ENCODE results near the gene TRERF1.

TRERF1 gene

DNA sequence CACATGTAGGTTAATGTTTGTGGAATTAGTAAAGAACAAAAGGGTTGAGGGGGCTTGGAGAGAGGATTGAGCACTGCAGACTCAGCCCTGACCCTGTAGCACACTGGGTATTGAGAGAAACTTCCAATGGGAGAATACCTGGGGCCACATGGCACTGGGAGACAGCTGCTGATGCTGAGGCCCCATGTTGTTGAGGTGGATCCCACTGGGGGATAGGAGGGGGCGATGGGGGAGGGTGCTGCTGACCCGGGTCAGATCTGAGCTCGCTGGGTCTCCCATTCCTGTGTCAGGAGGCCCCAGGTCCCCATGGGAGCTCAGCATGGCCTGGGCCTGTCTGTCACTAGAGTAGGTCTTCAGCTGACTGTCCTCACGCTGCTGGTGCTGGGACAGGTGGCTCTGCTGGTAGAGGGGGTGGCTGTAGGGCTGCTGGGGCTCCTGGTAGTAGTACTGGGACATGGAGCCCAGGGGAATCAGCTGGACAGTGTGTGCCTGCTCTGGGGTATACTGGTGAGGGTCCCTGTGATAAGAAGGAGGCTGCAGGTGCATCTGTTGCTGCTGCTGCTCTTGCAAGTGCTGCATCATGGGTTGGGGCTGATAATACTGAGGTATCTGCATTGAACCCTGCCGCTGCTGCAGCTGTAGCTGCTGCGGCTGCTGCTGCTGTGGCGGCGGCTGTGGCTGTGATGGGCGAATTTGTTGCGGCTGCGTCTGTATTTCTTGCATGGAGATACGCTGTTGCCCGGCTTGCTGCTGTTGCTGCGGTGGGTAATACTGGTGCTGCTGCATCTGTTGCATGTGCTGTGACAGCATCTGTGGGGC is 183.5 kb downstream of the TRERF1 start:
- no peak for DNase-seq

DNA sequence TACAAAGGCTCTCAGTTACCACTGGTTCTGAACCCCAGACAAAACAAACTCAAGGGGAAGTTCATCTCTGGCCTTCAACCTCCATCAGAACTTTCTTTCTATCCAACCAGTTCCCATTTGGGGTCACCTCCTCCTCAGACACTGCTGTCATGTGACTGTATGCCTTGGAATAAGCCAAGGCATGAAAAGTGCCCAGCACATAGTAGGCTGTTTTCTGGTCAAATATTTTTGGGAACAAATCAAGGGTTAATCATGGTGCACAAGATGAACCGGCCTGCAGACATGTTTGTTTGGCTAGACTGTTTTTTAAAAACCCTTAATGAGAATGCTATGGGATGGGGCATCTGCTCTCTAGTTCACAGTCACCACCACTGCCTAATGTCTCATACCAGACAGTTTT is 185.2 kb downstream of the TRERF1 start:
- DNase-seq = no peak

GRCh38 chr6:42264852-42265390 is 186.8 kb downstream of the TRERF1 start:
- DNase-seq = no peak

DNA sequence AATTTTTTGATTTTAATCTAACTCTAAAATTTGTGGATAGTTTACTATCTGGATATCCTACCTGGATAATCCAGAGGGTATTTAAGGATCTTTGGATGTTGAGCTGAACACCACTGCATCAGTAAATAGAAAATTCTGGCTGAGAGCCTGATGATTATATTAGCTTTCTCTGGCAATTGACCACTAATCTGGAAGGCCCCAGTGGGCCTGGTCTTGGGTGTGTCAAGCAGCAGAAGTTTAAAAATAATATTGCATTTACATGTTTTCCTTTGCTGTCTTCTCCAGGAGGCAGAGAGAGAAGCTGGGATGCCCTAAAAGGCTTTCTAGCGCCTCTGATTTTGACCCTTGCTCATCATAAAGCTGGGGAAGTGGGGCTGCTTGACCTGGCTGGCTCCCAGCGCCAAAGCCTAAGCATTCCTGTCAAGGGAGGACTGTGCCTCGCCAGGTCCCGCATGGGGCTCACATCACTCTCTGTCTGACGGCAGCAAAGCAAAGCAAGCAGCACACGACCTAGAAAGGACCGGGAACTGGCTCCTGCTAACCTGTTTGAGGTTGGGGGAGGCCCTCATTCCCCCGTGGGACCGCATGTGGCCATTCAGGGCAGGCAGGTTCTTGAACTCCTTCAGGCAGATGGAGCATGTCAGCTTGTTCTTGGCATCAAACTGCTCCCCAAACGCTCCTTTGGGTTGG is 187.4 kb downstream of the TRERF1 start:
- DNase-seq = no peak

GRCh38 chr6:42263165-42263728 is 188.5 kb downstream of the TRERF1 start:
- no peak for DNase-seq

DNA sequence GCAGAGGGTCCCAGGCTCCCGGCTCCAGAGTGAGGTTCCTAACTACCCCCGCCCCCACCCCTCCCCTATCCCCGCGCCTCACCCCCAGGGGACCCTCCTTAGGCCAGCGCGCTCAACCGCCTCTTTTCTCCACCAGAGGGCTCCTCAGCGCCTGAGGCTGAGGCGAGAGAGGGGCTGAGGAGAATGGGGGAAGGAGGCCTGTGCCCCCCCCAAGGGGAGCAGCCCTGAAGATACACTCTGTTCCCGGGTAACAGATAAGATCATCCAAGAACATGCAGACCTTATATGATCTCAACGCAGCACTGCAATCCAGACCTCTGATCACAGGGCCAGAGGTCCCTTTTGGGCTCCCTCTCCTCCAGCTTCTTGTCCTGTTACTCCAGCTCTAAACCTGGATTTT is 190.8 kb downstream of the TRERF1 start:
- DNase-seq = peak; percentile 34 to 39

DNA sequence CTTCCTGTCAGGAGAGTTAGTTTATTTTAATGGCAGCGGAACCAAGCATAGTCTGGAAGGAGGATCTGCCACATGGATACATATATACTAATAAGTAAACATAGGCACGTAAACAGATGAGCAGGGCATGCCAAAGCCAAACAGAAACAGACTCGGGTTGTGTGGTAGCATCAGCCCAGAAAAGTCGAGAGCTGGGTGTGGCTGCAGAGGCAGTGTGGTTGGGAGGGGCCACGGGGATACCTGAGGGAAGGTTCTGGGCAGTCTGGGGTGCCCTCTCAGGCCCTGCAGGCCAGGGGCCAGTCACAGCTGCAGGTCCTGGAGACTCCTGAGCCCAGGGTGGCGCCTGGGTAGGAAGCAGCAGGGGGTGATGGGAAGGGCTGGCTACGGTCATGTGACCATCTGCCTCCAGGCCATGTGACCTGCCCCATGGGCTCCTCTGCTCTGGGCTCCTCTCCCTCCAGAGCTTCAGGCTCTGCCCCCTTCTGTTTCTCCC is 191.3 kb downstream of the TRERF1 start:
- DNase-seq = no peak

DNA sequence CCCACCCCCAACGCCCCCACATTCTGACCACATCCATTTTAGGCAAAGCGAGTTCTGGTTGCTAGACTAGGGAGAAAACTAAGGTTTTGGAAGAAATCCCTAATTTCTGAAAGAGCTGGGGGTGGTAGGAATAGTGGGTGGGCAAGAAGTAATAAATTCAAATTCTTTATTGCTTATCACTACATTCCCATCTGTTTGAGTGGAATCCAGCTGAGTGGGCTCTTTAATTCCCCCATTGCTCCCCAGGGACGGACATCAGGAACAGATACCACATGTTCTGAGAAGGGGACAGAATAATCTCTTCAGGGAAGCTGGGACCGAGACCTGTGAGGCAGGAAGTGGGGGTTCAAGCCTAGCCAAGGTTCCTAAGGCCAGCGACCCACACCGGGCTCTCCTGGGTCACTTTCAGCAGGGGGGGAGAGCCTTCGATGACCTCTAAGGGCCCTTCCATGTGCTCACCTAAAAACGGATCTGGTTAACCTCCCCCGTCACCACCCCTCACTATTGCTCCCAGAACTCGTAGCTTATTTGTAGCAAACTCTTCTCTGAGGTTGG is 191.8 kb downstream of the TRERF1 start:
- DNase-seq = no peak

GRCh38 chr6:42259286-42259685 is 192.4 kb downstream of the TRERF1 start:
- no peak for DNase-seq

GRCh38 chr6:42257614-42258013 is 194.1 kb downstream of the TRERF1 start:
- no peak for DNase-seq

DNA sequence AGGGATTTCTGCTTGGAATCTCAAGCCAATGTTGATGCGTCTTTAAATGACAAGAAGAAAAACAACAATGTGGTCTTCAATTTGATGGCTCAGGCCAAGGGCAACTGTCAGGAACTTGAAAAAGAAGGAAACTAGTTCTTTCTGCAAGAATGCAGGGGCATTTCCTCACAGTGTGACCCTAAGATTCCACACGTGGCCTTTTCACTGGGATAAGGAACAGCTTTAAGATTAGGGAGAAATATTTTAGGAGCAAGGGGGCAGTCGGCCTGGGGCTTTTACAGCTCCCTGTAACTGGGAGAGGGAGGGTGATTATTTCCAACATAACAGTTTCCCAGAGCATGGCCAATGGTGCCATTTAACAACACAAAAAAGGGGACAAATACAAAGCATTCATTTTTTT is 194.7 kb downstream of the TRERF1 start:
- DNase-seq = no peak

DNA sequence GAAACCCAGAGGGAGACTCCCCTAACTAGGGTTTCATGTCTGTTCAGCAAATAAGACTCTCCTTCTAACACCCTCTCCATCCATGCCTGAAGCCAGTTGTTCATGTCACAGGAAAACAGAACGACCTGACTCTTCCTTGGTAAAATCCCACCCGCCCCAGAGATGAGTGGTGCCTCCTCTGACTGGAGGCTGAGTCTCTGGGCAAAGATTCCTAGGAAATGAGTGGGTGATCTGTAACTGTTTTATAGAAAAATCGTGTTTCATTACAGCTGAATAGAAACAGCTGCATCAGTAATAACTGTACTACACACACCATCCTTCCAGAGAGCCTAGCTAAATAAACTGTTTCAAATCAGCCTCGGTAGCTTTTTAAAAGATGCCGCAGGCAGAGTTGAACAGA is 196.7 kb downstream of the TRERF1 start:
- no peak for DNase-seq

DNA sequence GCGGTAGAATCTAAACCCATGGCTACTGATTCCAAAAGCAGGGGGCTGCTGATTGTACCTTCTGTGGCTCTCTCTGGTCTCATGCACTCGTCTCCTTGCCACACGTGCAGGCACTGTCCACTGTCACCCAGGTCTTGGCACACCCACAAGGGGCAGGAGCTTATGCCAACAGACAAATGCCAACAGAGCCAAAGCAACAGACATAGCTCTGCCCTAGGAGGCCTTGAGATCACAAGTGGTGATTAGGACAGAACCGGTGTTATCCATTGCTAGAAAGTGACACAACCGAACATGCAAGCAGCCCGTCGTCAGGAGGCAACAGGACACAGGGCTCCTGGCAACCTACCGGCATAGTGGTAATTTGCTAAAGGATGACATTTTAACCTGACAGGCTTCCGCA is 197.2 kb downstream of the TRERF1 start:
- no peak for DNase-seq

DNA sequence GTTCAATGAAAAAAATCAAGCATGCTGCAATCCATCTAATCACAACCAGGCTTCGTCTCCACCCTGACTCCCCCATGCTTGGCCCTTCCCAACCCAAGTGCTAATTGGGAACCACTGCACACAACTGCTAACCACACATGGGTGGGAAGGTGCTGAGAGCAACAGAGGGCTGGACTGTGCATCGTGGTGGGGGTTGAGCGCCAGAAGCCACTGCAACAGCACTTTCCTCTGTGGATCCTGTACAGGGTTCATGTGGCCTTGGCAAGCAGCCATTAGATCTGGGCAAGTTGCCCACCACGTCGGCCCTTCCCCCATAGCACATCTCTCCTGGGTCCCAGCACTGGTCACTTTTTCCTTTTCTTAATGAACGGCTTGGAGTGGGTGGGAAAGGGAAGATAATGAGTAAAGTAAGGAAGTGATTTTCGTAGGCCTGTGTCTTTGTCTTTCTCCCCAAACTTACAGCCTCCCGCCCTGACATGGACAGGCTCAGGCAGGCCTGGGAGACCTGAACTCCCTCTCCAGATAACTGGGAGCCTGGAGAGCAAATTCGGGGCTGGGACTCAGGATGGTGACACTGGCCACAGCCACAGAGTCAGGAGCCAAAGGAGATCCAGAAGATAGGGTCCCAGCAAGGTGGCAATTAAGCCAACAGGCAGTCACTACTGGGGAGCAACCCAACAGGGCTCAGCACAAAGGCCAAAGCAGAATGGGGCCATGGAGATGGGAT is 199.7 kb downstream of the TRERF1 start:
- no peak for DNase-seq

- DNase-seq = no peak
These were observed 200.2 kb downstream of the TRERF1 start for GRCh38 chr6:42251500-42251899.

DNA sequence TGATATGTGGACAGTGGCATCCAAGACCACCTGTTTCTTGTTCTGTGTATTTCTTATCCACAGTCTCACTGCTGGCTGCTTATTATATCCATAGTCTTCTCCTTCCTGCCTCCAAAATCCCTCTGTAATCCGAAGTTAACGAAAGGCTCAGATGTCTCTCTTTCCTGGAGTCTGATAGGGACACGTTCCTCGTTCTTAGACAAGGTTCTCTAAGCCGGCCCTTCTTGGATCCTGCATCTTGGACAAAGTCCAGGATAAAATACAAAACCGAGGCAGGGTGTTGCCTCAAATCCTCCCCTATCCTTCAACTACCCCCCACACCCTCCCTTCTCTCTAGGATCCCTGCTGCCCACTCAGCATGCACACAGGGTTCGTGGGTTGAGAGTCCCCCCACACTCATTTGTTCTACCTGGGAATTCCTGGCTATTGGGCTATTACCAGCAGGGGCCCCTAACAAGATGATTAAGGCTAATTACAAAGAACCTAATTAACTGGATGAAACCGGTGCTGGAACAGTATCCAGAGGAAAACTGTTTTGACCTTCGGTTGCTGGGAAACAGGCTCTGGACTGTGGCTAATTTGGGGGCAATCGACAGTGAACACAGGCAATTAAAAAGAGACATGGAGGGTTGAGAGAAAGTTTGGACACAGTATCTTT is 201.3 kb downstream of the TRERF1 start:
- DNase-seq = no peak

- DNase-seq = no peak
These were observed 202.4 kb downstream of the TRERF1 start for GRCh38 chr6:42249279-42249678.

DNA sequence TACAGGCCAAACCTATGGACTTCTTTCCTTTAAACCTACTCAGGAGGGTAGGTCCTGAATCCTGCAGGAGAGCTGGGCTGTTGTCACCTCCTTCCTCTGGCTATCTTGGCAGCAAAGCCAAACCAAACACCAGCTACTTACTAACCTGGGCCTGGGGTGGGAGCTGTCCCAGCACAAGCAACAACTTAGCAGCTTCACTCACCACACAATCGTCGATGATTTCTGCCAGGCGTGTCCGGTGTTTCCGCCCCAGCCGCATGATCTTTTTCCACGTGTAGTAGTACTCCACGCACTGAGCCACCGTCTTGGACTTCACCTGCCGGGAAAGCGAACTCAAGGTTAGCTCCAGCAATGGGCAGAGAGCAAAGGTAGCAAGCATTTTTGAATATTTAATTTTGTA is 208.7 kb downstream of the TRERF1 start:
- no peak for DNase-seq

DNA sequence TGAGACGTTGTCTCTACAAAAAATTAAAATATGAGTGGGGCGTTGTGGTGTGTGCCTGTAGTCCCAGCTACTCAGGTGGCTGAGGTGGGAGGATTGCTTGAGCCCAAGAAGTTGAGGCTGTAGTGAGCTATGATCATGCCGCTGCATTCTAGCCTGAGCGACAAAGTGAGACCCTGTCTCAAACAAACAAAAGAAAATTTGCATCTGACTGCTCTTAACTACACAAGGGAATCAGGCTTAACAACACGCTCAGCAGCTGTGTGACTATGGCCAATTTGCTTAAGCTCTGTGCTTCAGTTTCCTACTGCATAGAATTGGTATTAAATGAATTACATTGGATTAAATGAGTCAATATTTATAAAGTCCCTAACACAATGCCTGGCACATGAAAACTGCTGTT is 209.8 kb downstream of the TRERF1 start:
- no peak for DNase-seq

DNA sequence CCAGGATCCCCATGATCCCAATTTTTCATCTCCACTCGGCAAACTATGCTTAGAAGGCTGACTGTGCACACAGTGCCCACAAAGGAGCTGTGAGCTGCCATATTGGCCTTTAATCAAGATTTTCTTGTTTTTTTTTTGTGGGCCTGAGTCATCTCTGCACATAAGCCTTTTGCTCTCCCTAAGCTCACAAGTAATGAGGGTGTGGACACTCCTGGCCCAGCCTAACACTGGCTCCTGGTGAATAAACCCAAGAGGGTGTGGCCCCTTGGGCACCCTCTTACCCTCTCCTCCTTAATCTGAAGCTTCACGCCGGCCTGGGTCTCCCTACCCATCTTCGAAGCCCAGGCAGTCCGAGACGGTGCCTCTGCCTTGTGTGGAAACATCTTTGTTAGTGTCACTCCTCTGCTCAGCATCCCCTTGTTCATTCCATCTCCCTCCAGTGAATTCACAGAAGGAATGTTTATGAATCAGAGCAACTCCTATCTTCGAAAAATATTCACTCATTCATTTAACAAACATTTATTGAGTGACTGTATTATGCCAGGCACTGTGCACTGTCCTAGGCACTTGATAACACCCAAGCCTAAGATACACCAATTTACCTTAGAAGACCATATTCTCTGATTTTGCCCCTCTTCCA is 211.9 kb downstream of the TRERF1 start:
- DNase-seq = no peak

DNA sequence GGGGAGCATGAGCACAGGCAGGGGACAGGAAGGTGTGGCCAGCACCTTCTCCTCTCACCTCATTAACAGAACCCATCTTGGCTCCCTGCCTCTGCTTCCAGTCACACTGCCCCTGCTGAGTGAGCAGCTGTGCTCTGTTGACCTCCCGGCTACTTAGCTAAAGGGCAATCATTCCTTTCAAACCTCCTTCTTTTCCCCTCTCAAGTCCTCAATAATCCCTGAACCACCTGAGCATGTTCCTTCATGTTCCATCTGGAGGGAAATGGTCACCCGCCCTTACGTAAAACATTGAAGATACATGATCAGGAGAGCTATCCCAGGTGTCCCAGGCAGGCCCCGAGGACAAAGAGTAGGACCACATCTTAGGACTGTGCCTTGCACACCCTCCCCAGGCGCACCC is 212.4 kb downstream of the TRERF1 start:
- DNase-seq = no peak

DNA sequence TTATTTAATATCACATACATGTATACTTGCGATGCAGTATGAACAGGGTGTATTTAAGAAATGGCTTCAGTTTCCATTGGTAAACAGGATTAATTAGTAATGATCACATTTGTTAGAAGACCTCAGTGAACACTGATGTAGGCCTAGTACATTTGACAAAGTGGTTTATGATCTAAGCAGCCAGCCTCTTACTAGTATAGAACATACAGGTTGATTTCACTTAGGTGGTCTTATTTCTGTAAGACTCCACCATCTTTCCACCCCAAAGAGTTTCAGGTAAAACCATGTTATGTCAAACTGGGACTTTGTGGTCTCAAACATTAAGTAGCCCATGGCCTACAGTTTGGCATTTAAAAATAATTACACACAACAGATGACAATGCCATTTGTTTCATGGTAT is 213.9 kb downstream of the TRERF1 start:
- DNase-seq = no peak
